GM19468 (cell line): ENCODE measurements around the gene GATA5.

Source experiments
- ATAC-seq: cut with Tn5 transposase; IDR thresholded peaks from one replicate; pipeline ENCODE4 v1.9.1; 2021; ENCODE audit warnings: mild to moderate bottlenecking, moderate library complexity, moderate number of reproducible peaks; ENCODE audit not compliant: unreplicated experiment; ENCODE audit errors: extremely low read depth

The GATA5 gene

DNA sequence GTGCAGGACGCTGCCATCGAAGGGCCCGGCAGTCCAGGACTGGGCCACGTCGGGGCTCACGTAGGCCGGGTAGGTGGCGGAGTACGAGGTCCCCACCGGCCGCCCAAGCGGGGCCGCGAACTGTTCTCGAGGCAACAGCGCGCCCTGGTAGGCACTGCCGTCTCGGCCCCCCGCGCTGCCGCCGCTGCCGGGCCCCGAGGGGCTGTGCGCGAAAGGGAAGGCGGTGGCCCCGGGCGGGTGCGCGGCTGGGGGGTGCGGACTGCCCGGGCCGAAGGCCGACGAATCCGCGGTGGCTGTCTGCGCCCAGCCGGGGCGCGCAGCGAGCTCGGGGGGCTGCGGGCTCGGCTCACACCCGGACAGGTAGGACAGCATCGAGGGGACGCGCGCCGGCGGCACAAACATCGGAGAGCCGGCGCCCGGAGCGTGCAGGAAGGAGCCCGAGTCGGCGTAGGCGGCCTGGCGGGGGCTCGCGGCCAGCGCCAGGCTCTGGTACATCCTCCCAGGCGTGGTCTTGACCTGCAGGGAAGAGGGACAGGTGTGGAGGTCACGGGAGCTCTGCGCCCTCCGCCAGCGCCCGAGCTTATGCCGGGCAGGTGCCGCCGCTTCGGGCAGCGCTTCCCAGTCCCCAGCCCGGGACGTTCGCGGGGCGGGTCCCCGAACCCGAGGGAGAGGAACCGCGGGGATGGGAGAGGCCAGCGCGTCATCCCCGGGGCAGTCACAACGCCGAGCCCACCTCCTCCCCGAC, 596 bp downstream of the GATA5 start:
- ATAC-seq, result no peak

DNA sequence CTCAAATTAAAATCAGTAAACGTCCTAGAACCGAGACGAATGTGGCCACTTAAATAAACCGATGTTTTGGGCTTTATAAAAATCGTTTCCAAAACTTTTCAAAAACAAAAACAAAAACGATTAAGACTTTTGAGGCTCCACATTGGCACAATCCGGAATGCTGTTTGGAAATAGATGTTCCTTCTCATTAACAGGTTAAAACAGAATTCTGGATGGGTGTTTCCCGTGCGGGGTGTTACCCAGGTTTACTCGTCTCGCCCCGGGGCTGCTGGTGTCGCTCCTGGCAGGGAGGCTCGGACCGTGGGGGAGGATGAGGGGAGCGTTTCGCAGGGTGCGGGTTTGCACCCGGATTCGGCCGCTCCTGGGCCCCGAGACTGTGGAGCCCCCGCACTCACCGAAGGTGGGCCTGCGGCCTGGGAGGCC, 1.2 kb downstream of the GATA5 start:
- ATAC-seq, result no peak

DNA sequence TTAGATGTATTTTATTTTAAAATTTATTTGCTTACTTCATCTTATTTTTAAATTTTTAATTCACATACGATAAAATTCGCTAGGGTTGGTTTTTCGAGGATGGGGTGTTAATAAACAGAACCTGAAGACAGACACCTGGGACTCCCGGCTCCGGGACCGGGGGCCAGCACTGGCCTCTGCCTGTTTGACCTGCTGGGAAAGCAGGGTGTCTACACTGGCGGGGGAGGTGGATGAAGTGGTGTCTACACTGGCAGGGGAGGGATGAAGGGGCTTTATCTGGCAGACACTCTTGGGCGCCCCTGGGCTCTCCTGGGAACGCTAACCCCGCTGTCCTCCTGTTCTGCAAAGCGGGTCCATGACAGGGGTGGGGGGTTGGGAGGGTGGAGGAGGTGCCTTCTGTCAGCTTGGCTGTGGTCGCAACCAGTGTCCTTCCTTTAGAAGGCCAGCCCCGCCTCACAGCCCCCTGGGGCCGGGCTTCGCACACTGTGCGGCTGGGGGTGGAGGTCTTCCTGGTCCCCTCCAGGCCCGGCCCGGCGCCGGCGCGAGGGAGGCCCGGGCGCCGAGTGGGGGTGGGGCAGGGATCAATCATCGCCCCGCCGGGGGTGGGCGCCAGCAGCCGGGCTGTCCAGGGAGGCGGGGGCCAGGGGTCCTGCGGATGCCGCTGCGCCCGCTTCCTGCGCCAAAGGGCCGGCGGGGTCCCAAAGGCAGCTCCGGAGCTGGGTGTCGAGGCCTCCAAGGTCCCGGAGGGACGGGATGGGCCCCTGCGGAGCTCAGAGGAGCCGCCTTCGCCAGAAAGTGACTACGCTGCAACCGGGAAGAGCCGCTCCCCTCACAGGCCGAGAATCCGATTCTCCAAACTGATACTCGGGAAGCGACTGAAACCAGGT, 1.8 kb downstream of the GATA5 start:
- no peak for ATAC-seq

DNA sequence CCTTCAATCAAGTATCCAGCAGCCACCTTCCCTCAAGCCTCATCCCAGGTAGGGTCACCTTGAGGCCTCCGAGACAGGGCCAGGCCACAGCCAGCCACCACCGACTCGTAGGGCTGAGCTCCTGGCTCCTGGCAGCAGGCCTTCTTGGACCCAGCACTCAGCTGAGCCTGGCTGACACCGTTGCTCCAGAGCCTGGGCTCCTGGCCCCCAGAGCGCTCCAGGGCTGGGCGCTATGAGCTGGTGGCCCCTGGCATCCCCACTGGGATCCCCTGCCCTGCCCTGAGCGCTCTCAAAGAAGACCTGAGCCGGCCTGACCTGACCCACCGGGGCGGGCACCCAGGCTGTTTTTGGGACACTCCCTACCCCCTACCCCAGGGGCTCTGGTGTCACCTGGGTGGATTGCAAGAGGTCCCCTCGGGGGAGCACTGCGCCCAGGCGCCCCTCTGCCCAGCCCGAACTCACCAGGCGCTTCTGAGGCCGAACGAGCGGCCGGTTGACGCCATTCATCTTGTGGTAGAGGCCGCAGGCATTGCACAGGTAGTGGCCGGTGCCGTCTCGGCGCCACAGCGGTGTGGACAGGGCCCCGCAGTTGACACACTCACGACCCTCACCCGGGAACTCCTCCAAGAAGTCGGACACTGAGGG, 2.7 kb downstream of the GATA5 start:
- ATAC-seq, result no peak

DNA sequence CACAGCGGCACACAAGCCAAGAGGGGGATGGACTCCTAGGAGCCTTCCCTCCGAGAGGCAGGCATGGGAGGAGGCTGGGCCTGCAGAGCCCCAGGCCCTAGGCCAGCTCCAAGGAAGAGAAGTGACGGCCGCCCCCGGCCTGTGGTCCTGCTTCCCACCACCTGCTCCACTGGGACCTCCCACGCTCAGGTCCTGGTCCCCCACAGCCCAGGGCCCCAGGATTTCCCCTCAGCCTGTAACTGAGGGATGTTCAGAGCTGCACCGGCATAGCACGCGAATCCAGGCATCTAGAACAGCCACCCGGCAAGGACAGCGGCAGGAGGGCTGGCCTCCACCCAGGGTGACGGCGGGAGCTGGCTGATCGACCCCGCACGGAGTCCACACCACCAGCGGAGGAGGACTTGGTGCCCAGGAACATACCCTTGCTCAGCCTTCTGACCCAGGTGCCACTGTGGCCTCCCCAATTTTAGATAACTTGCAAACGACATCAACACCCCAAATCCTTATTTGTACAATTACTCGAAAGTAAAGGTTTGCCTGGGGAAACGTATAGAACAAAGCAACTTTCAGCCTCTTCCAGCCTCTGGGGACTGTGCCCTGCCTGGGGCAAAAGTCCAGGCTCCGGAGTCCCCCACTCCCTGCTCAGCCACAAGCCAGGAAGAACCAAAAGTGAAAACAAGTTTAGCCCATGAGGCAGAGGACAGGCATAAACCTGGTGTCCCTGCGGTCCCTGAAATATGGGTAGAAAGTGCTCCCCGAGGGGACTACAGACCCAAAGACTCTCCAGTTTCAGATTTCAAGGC, 3.5 kb downstream of the GATA5 start:
- ATAC-seq, result no peak

DNA sequence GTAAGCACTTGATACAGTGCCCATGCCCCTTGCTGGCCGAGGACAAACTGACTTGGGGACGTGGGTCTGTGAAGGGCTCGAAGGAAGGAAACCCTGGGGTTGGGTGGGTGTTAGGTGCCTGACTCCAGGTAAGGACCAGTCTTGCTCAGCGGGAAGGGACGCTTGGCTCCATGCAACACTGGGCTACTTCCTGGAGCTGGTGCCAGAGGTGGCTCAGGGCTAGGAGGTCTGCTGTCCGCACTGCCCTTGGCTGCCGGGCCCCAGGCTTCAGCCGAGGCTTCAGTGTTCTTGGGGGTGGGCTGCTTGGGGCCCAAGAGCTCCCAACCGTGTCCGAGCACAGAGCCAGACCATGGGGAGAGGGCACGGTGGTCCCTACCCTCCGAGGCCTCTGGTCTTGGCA, 5.3 kb downstream of the GATA5 start:
- no peak for ATAC-seq

DNA sequence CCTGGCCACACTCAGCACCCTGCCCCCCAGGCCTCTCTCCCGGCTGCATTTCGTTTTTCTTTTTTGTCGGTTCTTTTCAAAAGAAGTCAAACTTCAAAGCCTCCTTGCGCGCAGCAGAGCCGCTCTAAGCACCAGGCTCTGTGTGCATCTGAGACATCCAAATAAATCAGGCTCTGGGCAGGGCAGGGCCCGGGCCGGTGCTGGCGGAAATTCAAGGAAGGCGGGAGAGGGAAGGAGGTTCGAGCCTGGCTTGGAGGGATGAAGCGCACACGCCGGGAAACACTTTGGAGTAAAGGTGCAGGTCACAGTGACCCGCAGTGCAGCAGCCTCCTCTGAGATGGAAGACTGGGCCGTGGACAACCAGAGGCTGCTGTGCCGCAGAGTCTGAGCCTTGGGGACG, 5.8 kb downstream of the GATA5 start:
- no peak for ATAC-seq

DNA sequence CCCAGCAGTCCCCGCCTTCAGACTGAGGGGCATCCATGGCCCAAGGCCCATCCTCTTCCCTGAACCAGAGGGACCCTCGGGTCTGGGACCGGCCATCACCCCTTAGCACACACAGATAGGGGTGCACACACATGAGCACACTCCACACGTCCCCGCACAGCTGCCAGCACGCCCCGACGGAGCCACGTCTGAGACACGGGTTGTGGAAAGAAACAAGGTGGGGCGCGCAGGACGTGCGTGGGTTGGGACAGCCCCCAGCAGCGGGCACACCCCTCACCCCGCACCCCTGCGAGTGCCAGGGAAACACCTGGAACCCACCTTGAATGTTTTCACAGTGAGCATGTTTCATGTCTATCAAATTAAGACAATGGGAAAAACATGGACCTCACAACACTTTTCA, 6.4 kb downstream of the GATA5 start:
- ATAC-seq, result no peak

DNA sequence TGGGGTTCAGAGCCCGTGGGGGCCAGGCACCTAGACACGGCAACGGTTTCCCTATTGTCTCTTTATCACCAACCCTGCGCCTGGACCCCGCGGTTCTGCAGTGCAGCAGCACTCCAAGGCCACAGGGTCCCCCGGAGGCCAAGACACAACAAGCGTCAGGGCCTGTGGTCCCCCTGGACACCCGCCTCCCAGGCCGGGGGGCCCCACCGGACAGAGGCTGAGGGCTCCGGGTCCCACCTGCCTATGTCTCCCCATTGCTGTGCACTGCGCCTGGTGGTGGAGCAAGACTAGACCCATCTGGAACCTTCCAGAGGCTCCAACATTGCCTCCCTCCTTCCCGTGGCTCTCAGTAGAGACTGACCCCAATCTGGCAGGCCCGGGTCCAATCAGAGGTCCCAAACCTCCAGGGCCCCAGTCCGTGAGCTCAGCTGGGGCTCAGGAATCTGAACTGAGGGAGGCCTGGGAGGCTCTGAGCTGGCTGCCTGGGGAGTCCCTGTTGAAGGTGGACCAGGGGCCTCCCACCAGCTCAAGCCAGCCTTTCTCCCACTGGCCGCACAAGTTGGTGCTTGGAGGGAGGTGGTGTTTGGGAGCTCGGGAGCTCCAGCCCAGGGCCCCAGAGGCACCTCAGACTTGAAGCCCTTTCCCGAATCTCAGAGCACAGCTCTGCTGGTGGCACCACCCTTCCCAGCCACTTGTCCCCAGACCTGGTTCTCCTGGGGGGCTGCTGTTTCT, 8.8 kb downstream of the GATA5 start:
- ATAC-seq, result no peak

DNA sequence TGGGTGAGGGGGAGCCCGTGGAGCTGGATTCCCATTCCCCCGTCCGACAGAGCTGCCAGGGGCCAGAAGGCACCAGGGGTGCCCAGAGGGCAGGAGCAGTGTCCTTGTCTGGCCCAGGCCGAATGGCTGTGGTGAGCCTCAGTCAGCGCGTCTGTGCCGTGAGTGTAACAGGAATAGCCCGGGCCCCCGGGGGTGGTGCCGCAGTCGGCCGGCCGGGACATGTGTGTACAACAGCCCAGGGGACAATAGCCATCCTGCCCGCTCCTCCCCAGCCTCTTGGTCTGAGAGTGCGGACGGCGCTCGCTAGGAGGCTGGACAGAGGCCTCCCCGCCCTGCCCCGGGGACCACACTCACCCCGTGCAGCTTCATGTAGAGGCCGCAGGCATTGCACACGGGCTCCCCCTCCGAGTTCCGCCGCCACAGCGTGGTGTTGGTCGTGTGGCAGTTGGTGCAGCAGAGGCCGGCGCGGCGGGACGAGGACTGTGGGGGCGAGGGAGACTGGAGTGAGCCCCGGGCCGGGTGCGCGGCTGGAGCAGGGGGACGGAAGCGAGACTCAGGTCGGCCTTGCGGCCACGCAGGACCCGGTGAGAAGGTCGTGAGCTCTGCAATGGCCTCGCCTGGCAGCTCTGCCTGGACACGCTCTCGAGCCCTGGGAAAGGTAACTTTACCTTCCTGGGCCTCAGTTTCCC, 9.6 kb downstream of the GATA5 start:
- ATAC-seq, result no peak

DNA sequence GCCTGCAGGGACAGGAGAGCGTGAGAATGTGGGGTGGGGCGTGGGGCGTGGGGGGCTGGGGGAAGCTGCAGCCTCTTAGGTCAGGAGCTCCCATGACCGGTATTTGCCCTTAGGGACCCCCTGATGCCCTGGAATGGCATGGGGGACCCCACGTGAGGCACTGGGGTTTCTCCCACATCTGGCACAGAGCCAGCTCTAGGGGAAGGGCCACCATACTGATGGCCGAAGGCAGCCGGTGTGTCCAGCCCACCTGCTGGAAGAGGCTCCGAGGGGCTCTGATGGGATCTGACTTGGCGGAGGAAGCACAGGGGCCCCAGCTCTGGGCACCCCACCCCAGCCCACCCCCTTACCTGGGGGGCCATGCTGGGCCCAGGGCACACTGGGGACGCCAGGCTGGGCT, 10.8 kb downstream of the GATA5 start:
- ATAC-seq, result no peak

DNA sequence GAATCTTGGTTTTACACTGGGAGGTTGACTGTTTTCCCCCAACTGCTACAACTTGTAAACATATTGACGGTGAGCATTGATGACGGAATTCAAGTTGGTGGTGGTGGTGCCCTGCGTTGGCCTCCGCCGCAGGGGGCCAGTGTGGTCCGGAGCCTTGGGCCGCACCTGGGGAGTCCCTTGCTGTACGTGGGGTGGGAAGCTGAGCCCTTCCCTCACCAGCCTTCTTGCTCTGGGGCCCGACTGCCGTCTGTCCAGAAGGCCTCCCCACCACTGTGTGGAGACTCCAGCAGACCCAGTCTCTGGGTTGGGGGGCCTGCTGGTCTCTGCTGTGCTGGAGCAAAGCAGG, 11.4 kb downstream of the GATA5 start:
- no peak for ATAC-seq

DNA sequence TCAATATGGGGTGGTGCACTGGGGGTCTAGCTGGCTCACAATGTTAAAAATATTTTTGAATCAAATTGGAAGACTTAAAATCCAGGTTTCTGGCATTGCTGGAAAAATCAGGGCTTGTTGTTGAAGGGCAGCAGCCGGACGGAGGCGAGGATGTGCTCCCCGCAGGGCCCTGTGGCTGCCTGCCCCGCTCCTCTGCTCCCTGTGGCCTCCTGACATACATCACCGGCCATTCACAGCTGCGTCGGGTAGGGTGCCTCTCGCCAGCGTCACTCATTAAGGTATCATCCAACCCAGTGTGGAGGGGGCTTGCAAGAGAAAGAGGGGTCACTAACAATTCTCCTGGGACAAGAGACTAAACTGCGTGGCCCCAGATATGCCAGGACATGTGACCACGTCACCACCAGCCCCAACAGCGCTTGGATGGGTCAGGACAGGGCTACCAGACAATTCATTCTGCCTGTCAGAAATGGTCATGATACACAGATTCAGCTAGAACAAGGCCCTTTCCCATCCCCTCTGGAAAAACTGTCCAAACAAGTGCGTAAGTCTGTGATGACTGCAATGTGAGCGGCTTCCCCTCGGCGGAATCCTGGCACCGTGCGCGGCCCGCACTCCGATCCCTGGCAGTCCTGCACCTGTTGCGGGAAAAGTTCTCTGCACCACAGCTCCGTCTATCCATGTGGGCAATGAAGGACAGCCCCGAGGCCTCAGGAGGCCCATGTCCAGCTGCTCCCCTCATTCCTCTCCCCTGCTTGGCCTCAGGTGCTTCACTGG, 12.0 kb downstream of the GATA5 start:
- ATAC-seq, result no peak

DNA sequence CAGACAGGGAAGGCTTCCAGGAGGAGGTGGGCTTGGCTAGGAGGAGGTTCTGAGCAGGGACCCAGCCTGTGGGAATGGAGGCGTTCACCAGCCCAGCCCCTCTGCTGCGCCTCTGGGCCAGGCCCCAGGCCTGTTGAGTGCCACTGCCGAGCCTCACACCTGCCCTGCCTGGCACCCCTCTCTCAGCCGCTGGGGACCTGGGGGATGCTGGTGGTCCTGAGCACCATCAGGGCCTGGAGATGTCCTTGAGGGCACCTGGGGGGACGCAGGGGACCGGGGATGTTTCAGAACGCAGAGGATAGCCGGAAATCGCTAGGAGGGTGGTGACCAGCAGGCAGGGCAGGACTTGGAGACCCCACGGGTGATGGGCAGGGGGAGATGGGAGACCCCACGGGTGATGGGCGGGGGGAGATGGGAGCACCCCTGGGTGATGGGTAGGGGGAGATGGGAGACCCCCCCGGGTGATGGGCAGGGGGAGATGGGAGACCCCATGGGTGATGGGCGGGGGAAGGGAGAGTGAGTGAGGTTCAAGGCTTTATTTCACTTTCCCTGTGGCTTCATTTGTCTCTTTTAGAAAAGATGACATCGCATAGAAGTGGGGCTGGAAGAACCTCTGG, 12.7 kb downstream of the GATA5 start:
- ATAC-seq, result no peak

DNA sequence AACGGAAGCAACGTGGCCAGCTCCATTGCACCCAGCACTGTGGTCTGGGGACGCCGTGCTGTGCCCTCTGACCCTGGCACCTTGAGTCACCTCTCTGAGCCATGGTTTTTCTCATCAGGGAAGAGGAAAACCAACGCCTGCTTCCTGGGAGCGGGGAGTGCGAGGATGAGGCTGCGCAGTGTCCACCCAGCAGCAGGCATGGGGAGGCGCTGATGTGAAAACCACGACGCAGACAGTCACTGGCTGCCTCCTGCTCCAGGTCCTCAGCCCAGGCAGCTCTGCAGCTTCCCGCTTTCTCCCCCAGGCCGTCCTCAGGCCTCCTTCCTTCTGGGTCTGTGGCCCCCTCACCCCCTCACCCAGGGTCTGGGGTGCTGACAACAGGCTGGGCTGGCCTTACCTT, 14.0 kb downstream of the GATA5 start:
- no peak for ATAC-seq

DNA sequence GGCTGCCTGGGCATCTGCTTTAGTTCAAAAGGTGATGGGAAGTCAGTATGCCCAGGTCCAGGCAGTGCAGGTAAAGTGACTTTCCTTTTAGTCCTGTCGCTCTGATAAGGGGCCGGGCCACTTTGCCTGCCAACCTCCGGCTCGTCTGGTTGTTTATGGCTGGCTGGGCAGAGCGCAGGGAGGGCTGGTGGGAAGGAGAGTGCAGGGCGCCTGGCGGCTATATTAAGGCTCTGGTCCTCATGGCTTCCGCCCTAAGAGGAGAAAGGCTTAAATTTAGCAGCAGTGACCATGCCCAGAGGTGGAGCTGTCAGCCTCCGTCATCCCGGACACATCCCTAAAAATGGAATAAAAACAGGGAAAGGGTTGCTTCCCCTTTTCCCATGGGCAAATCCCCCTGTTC, 14.6 kb downstream of the GATA5 start:
- ATAC-seq, result no peak

DNA sequence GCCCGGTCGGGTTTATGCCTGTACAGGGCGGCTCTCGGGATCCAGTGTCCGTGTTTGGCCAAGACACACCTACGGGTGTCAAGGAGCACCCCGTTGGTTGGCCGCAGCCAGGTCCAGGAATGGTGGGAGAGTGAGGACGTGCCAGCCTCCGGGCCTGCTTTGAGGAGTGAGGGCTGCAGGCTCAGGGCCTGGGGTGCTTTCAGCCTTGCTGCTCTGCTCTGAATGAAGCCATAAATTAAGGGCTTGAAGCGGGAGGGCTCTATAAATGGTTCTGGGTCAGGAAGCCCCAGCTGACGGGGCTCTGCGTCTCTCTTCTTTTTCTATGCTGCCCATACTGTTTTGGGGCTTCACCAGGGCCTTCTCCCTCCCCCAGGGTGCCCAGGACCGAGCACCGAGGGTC, 15.1 kb downstream of the GATA5 start:
- ATAC-seq, result no peak

DNA sequence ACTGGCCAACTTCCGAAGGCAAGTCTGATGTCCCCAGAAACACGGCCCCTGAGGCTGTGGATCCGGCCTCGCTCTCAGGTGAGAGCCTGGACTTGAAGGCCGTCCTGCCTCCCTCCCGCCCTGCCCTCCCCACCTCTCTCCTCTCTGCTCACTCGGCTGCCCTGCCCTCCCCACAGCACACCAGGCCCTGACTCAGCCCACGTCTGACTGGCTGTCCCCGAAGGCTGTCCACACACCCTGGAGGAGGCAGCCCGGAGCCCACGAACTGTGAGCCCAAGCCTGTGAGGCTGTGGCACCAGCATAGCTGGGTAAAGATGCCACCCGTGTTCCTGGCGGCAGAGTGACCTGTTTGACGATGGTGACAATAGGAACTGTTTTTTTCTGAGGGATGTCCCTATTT, 16.3 kb downstream of the GATA5 start:
- no peak for ATAC-seq
